Endothelial cell of umbilical vein (primary cell): ENCODE measurements around the gene SPATA32. TPM values are rescaled to one million over a fixed set of nuclear protein-coding genes. Genes with fewer than 3 reads are reported as not detected.
A peak's percentile ranks its signal among the peaks of the same experiment; 100 is the strongest.

Experiments
- BruUV-seq: library from RNA; stranded (reverse); fragments of 400-500 nt; replicated peaks from 2 replicates; lab custom pipeline; 2021; lab: Mats Ljungman, UMichigan
- CTCF ChIA-PET: fragments of 300-600, 350-600 bp; sonication (Branson Sonifier 250); formaldehyde crosslinking; loops from one replicate; lab custom pipeline; 2021; ENCODE audit warnings: antibody characterized with exemption, inconsistent platforms; lab: Charles Lee
- POLR2A ChIA-PET: fragments of 300-600, 350-600 bp; sonication (Branson Sonifier 250); formaldehyde crosslinking; loops from one replicate; lab custom pipeline; 2021; ENCODE audit warnings: antibody characterized with exemption, inconsistent platforms; lab: Charles Lee
- DNase-seq: peaks from one replicate; pipeline ENCODE4 v3.0.0-alpha.2; 2011; ENCODE audit warnings: low read depth, low spot score
- FAIRE-seq: peaks from 2 replicates; lab custom pipeline; 2011; peaks lifted over from hg19 to GRCh38; lab: Jason Lieb, UNC
- H2AFZ ChIP-seq: 2 replicates; pipeline ENCODE4 v1.6.0; 2012; ENCODE audit warnings: low read depth, low read length, control low read depth, inconsistent platforms
- H3K27ac ChIP-seq: 2 replicates; pipeline ENCODE4 v1.5.1; 2011; ENCODE audit warnings: low read depth, mild to moderate bottlenecking, control low read depth, low read length, moderate library complexity; ENCODE audit not compliant: insufficient read depth
- H3K27me3 ChIP-seq, 2 experiments: 2 replicates each; pipeline versions ENCODE4 v1.6.0 to v1.6.1; 2011; ENCODE audit warnings: low read length in 2 of 2, mixed read lengths in 1 of 2; ENCODE audit not compliant: control insufficient read depth in 2 of 2, insufficient read depth in 2 of 2
- H3K36me3 ChIP-seq, 2 experiments: 2 replicates in 1 of 2; 3 replicates in 1 of 2; pipeline ENCODE4 v1.5.1; 2011; ENCODE audit warnings: low read length in 2 of 2, mild to moderate bottlenecking in 1 of 2, moderate library complexity in 1 of 2; ENCODE audit not compliant: control insufficient read depth in 2 of 2, insufficient read depth in 2 of 2; ENCODE audit errors: extremely low read depth in 1 of 2
- H3K4me1 ChIP-seq: 3 replicates; pipeline ENCODE4 v1.5.1; 2011; ENCODE audit warnings: mild to moderate bottlenecking, low read length; ENCODE audit not compliant: control insufficient read depth, insufficient read depth; ENCODE audit errors: extremely low read depth
- H3K4me2 ChIP-seq: 2 replicates; pipeline ENCODE4 v1.6.1; 2011; ENCODE audit warnings: low read length, control low read depth, mixed read lengths; ENCODE audit not compliant: insufficient read depth
- H3K4me3 ChIP-seq, 3 experiments: fragments of 200-600 bp in 1 of 3; sonication (generic), shearing (Covaris generic) in 1 of 3; replicated peaks in 1 of 3; 2 replicates each; pipeline ENCODE4 v1.5.1; 2011 to 2016; ENCODE audit warnings: control low read depth in 3 of 3, low read length in 3 of 3, mild to moderate bottlenecking in 2 of 3, inconsistent platforms in 1 of 3, low read depth in 1 of 3, moderate library complexity in 1 of 3; ENCODE audit not compliant: insufficient read depth in 1 of 3
- H3K79me2 ChIP-seq: 2 replicates; pipeline ENCODE4 v1.6.0; 2012; ENCODE audit warnings: low read length, inconsistent platforms; ENCODE audit not compliant: control insufficient read depth, insufficient read depth
- H3K9ac ChIP-seq: replicated peaks from 2 replicates; pipeline ENCODE3; 2011; ENCODE audit warnings: low read length, control low read depth; ENCODE audit not compliant: insufficient read depth; ENCODE audit errors: extremely low read depth
- H3K9me1 ChIP-seq: replicated peaks from 3 replicates; pipeline ENCODE4 v1.6.0; 2011; ENCODE audit warnings: mild to moderate bottlenecking, low read length; ENCODE audit not compliant: control insufficient read depth, insufficient read depth; ENCODE audit errors: extremely low read depth
- H3K9me3 ChIP-seq: replicated peaks from 2 replicates; pipeline ENCODE4 v1.5.1; 2012; ENCODE audit warnings: low read length, inconsistent platforms; ENCODE audit not compliant: control insufficient read depth, insufficient read depth
- H4K20me1 ChIP-seq: replicated peaks from 2 replicates; pipeline ENCODE3; 2011; ENCODE audit warnings: mild to moderate bottlenecking, low read length; ENCODE audit not compliant: control insufficient read depth, insufficient read depth; ENCODE audit errors: extremely low read depth
- EZH2 ChIP-seq: IDR thresholded peaks from 2 replicates; pipeline ENCODE4 v1.6.1; 2012; ENCODE audit warnings: borderline replicate concordance, low read depth, mild to moderate bottlenecking, moderate library complexity, low read length, inconsistent platforms; ENCODE audit not compliant: severe bottlenecking
- FOS ChIP-seq: IDR thresholded peaks from 2 replicates; pipeline ENCODE4 v1.6.1; 2011; ENCODE audit warnings: mild to moderate bottlenecking, low read length, moderate library complexity, borderline replicate concordance; ENCODE audit not compliant: insufficient read depth
- GATA2 ChIP-seq: IDR thresholded peaks from 2 replicates; pipeline ENCODE4 v1.7.0; 2011; ENCODE audit warnings: low read depth, mild to moderate bottlenecking, moderate library complexity, mixed read lengths, low read length; ENCODE audit not compliant: insufficient read length, insufficient read depth
- JUN ChIP-seq: IDR thresholded peaks from 2 replicates; pipeline ENCODE4 v1.6.1; 2011; ENCODE audit warnings: borderline replicate concordance, low read depth; ENCODE audit not compliant: insufficient read length, insufficient read depth
- POLR2A ChIP-seq: IDR thresholded peaks from 2 replicates; pipeline ENCODE4 v1.6.1; 2012; ENCODE audit warnings: low read depth, mild to moderate bottlenecking, control low read depth, low read length
- POLR2AphosphoS5 ChIP-seq: IDR thresholded peaks from 2 replicates; pipeline ENCODE4 v1.6.1; 2012; ENCODE audit warnings: low read depth, mild to moderate bottlenecking, control low read depth, low read length, moderate library complexity; ENCODE audit not compliant: insufficient read depth
- dilution Hi-C: fragments of 300-500 bp; cut with MboI; formaldehyde crosslinking; loops from one replicate; pipeline ENCODE4 v1.15.0; 2019; ENCODE audit warnings: low sequenced_read_pairs; ENCODE audit not compliant: extremely low pct_ligation_motif_present
- intact Hi-C: fragments of 100-400 bp; cut with micrococcal nuclease; formaldehyde crosslinking; loops from one replicate; pipeline ENCODE4 v1.10.0; 2022
- polyA plus RNA-seq, 4 experiments: library from polyadenylated mRNA; depleted of rRNA in 3 of 4; stranded (reverse) in 3 of 4; unstranded in 1 of 4; fragments of >200 nt; gene quantifications; 2 replicates each; pipeline versions ENCODE4 v1.2.1 to v1.2.3, GENCODE V29; 2011 to 2012; ENCODE audit warnings: missing spikeins in 1 of 4
- total RNA-seq: library from RNA; stranded (reverse); gene quantifications from 2 replicates; pipeline ENCODE4 v1.2.3, GENCODE V29; 2021
- TF ChIP-seq, protein P1 (sequence below), 2 donors: IDR thresholded peaks; 1 replicate in 1 of 2; 2 replicates in 1 of 2; pipeline ENCODE4 v1.5.1; 2011; ENCODE audit warnings: low read length in 2 of 2, mild to moderate bottlenecking in 2 of 2, moderate library complexity in 2 of 2, control low read depth in 1 of 2, inconsistent platforms in 1 of 2, low read depth in 1 of 2; ENCODE audit not compliant: insufficient read depth in 1 of 2; ENCODE audit errors: extremely low read depth in 1 of 2

Gene SPATA32
- total and polyA plus RNA-seq, 2 donors (not counting 3 experiments of a cell fraction or from before 2014, with no cell fraction given), result not detected

- no peak overlapping the region for H2AFZ ChIP-seq
- CTCF ChIA-PET, result interaction anchor here (0.8 to 3.6 kb wide), 6 partner anchors 10 to 118 kb away, joined by 3 to 15 read pairs (median 4); no protein-coding TSS in a partner anchor
- no peaks in the 10 kb centered on the region for H3K9me1 ChIP-seq
- H3K4me1 ChIP-seq, result no peaks in the 10 kb centered on the region
- no peak overlapping the region for H3K4me3 ChIP-seq
- DNase-seq (no peak), FAIRE-seq (no peak)
- no peaks in the 10 kb centered on the region for H3K9me3 ChIP-seq
- TF ChIP-seq POLR2A (no peak), POLR2AphosphoS5 (no peak)
- no peaks in the 10 kb centered on the region for H4K20me1 ChIP-seq
- no peak overlapping the region for H3K27ac ChIP-seq
- POLR2A ChIA-PET, result no interaction called here
- no TSS peak for BruUV-seq
- H3K27me3 ChIP-seq, result no peaks in the 10 kb centered on the region
- no peak overlapping the region for H3K4me2 ChIP-seq
- no peaks in the 10 kb centered on the region for H3K79me2 ChIP-seq
- H3K9ac ChIP-seq, result no peak overlapping the region
- intact Hi-C loops, result no loop called here
- peaks cover 11 to 59% of the 10 kb centered on the region in 2 experiments for H3K36me3 ChIP-seq
- dilution Hi-C loops, result no loop called here
Measured at GRCh38 chr17:45266372-45266926, 4.6 kb upstream of the SPATA32 start.

DNA sequence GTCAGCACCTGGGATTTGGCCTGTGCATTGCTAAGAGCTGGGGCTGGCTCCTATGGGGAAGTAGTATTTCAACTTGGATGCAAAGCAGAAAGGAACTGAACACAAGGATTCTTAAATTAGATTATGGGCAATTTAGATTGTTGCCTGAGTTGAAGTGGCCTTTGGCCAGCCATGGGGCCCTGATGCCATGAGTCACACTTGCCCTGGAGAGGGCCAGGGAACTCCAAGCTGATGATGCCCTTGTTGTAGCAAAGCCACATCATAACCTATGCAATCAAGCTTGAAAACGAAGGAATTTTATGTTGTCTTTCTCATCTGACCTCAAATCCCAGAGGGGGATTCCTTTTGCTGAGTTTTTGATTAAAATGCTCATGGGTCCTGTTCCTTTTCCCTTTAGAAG, 3.9 kb upstream of the SPATA32 start:
- BruUV-seq, result no TSS peak
- H3K36me3 ChIP-seq, result peaks cover 9 to 56% of the 10 kb centered on the region in 2 experiments
- H4K20me1 ChIP-seq, result no peaks in the 10 kb centered on the region
- H3K9me1 ChIP-seq, result no peaks in the 10 kb centered on the region
- H3K4me3 ChIP-seq, result no peak overlapping the region
- no peaks in the 10 kb centered on the region for H3K27me3 ChIP-seq
- FAIRE-seq (peak; percentile 62), DNase-seq (no peak)
- no peak overlapping the region for H3K4me2 ChIP-seq
- H3K9ac ChIP-seq, result no peak overlapping the region
- ChIA-PET CTCF (interaction anchor here (0.8 to 3.6 kb wide), 6 partner anchors 9 to 131 kb away, joined by 4 to 15 read pairs (median 4); partner anchors contain the start of gene ACBD4), POLR2A (no interaction called here)
- no peak overlapping the region for H3K27ac ChIP-seq
- no peak overlapping the region for H2AFZ ChIP-seq
- no peaks in the 10 kb centered on the region for H3K9me3 ChIP-seq
- intact Hi-C loops (no loop called here), dilution Hi-C loops (no loop called here)
- no peak for TF ChIP-seq GATA2
- TF ChIP-seq, protein P1, sequence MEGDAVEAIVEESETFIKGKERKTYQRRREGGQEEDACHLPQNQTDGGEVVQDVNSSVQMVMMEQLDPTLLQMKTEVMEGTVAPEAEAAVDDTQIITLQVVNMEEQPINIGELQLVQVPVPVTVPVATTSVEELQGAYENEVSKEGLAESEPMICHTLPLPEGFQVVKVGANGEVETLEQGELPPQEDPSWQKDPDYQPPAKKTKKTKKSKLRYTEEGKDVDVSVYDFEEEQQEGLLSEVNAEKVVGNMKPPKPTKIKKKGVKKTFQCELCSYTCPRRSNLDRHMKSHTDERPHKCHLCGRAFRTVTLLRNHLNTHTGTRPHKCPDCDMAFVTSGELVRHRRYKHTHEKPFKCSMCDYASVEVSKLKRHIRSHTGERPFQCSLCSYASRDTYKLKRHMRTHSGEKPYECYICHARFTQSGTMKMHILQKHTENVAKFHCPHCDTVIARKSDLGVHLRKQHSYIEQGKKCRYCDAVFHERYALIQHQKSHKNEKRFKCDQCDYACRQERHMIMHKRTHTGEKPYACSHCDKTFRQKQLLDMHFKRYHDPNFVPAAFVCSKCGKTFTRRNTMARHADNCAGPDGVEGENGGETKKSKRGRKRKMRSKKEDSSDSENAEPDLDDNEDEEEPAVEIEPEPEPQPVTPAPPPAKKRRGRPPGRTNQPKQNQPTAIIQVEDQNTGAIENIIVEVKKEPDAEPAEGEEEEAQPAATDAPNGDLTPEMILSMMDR (IDR thresholded peaks at IDR 0.05; ENCODE audit: extremely low read depth in 1 of 2, insufficient read depth in 1 of 2, low read depth in 1 of 2, low read length in 2 of 2), result no peak
- no peak for TF ChIP-seq EZH2
- peak; percentile 6 for TF ChIP-seq JUN
- peak; percentile 42 for TF ChIP-seq FOS
- no peaks in the 10 kb centered on the region for H3K4me1 ChIP-seq
- H3K79me2 ChIP-seq, result no peaks in the 10 kb centered on the region
